Right kidney (tissue), 1 donor: ENCODE measurements around the gene NUDT8.
"Not testable (repeated sequence)": the region's sequence is repeated elsewhere in the genome, so short reads cannot be mapped to it uniquely, and the experiment has no call there.

Experiments used
- DNase-seq: peaks from one replicate; pipeline ENCODE4 v3.0.0-alpha.2; 2016

Gene NUDT8

GRCh38 chr11:67662142-67662834 is 32.6 kb upstream of the NUDT8 start:
- no peak for DNase-seq

- not testable (repeated sequence) for DNase-seq
Measured at GRCh38 chr11:67660752-67661151, 31.0 kb upstream of the NUDT8 start.

- not testable (repeated sequence) for DNase-seq
Measured at GRCh38 chr11:67659651-67660165, 30.0 kb upstream of the NUDT8 start.

- no peak for DNase-seq
Measured at GRCh38 chr11:67657300-67657699, 27.6 kb upstream of the NUDT8 start.

- DNase-seq = no peak
Measured at GRCh38 chr11:67656278-67656922, 26.7 kb upstream of the NUDT8 start.

- DNase-seq = no peak
Measured at GRCh38 chr11:67654225-67654624, 24.5 kb upstream of the NUDT8 start.

- DNase-seq = no peak
Measured at GRCh38 chr11:67652965-67653845, 23.5 kb upstream of the NUDT8 start.

GRCh38 chr11:67651976-67652781 is 22.4 kb upstream of the NUDT8 start:
- DNase-seq = no peak

- DNase-seq = no peak
Measured at GRCh38 chr11:67649634-67650510, 20.1 kb upstream of the NUDT8 start.

- DNase-seq = no peak
Measured at GRCh38 chr11:67648796-67649613, 19.3 kb upstream of the NUDT8 start.

- no peak for DNase-seq
Measured at GRCh38 chr11:67648140-67648795, 18.5 kb upstream of the NUDT8 start.

- DNase-seq = no peak
Measured at GRCh38 chr11:67647471-67647870, 17.7 kb upstream of the NUDT8 start.

GRCh38 chr11:67646535-67647336 is 17.0 kb upstream of the NUDT8 start:
- peak; percentile 6 for DNase-seq

- DNase-seq = peak; percentile 4
Measured at GRCh38 chr11:67645521-67646461, 16.1 kb upstream of the NUDT8 start.

GRCh38 chr11:67644472-67645418 is 15.0 kb upstream of the NUDT8 start:
- DNase-seq = no peak

- no peak for DNase-seq
Measured at GRCh38 chr11:67644042-67644441, 14.3 kb upstream of the NUDT8 start.
